HK-2 (cell line): ENCODE measurements around the gene BRSK2.

Experiments used
- DNase-seq: peaks from one replicate; pipeline ENCODE4 v3.0.0-alpha.2; 2018; ENCODE audit not compliant: unreplicated experiment

Gene BRSK2

DNA sequence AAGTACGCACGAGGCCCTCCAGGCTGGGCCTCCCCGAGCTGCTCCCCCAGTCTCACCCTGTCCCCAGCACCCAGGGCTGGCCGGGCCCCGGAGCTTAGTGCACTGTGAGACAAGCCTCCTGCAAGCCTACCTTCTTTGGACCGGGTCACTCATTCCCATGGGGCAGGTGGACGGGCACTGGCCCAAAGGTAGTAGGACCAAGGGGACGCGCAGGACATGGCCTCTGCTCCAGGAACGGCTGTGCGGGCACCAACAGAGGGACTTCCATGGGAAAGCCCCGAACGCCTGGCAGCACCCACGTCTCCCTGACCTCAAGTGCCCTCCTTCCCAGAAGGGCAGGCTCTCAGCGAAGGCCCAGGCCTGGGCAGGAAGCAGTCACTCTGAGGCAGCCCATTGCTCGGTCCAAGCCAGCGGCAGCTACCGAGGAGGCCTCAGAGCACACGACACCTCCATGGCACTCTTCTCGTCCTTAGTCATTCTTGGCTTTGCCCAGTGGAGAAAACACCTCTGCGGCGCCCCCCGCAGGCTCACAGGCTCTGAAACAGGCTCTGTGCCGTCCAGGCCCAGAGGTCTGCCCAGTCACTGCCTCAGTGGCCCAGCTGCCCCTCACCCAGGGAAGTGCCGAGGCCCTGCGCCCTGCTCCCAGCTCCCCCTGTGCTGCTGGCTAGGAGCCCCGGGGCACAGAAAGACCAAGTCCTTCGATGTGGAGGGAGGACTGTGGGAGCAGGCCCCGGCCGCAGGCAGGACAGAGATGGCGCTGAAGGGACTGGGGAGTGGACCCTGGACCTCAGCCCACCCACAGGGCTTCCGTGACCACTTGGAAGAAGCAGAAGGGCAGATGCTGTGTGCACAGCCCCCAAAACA lies 93.1 kb downstream of the BRSK2 start:
- DNase-seq = no peak

DNA sequence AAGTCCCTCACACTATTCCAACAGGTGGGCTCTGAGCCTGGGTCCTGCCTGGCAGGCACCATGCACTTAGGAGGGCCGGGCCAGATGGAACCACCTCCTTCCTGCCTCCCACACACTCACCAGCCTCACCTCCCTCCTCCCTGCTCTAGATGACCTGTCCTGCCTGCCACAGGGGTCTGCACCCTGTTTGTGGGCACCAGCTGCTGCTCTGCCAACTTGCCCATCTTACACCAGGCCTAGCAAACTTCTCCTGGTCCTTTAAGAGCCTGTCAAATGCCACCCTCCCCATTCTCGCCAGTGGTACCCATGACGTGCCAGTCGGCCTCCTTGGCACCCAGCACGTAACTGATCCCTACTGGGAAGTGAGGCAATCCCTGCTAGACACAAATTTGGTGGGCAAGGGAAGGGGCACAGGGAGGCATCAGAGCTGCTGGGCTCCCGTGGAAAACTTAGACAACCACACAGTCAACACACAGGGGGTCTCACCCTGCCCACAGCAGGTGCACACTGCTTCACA lies 93.8 kb downstream of the BRSK2 start:
- DNase-seq = no peak

GRCh38 chr11:1484061-1484671 lies 94.4 kb downstream of the BRSK2 start:
- DNase-seq = no peak

- no peak for DNase-seq
These were observed 95.2 kb downstream of the BRSK2 start for GRCh38 chr11:1484695-1485503.

DNA sequence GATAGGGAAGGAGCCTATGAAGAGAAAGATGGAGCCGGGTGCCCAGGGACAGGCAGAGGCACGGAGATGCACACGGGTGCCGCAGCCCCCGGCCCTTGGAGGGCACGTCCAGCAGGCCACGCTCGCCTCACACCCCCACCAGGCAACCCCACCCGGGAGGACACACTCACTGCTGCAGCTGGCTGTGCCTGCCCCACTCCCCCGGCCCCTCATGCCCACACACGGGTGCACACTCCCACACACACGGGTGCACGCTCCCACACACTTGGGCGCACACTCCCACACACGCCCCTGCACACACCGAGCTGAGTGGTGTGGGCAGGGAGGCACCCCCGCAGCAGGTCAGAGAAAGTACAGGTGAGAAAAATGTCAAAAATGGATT lies 95.8 kb downstream of the BRSK2 start:
- DNase-seq = no peak

DNA sequence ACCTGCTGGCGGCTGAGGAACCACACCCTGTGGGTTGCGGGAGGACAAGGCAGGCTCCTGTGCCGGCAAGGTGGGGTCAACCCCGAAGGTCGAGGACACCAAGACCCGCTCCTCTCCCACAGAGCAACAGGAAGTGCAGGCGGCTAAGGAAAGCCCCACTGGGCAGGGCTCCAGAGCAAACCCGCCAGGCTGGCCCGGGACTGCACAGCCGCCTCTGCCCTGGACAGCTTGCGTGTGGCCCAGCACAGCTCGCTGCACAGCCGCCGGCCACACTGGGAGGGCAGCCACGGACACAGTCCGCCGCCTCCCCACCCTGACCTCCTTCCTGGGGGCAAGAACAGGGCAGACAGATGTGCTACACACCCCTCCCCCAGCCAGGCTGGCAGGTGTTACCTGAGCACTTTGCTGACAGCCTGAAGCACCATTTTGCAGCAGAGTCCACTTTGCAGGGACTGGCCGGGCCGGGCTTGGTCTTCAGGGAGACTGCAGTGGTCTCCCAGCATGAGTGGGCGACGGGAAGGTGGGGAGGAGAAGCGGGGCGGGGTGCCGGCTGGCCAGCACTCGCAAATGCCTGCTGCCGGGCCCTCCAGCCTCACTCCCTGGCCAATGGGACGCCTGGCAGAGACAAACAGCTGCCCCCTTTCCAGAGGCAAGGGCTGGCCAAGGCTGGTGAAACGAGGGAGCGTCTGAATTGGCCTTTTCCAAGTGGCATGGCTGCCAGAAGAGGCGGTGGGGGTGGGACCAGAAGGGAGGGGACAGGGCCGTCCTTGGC lies 96.5 kb downstream of the BRSK2 start, which contains the start of gene MOB2:
TSS of gene MOB2 (minus strand) at position 726 of the 772 bp plus-strand sequence. CDS start at position 503, 223 bp downstream.
- DNase-seq = peak; percentile 28

DNA sequence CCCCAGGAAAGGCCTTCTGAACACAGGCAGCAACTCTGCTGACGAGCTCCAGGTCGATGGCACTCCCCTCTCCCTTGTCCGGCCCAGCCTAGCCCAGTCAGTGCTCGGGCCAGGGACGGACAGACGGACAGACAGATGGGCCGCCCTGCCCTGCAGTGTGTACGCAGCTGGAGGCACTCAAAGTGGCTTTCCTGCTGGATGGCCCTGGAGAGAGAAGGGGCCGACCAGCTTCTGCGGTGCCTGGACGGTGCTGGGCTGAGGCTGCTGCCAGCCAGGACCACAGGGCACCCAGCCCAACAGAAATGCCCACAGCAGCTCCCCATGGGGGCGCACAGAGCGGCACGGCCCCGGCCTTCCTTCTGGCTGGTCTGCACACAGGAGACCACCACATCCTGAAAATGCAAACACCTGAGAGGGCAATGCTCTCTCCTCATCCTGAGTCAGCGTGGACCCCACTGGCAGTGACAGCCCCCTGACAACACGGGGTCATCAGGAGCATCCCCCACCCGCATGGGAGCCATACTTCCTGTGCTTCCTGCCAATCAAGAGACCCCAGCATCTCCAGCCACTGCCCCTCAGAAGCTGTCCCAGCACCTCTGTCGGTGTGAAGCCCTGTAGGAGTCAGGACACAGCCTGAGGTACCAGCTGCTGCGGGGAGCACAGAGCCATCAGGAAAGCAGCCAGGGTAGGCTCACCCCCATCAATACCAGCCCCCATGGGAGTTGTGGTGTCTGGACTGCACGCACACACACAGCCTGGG lies 97.5 kb downstream of the BRSK2 start:
- no peak for DNase-seq

GRCh38 chr11:1487851-1488574 lies 98.3 kb downstream of the BRSK2 start:
- no peak for DNase-seq

- DNase-seq = no peak
These were observed 98.9 kb downstream of the BRSK2 start for GRCh38 chr11:1488575-1489180.

GRCh38 chr11:1490651-1491050 lies 100.9 kb downstream of the BRSK2 start:
- no peak for DNase-seq

GRCh38 chr11:1491379-1491778 lies 101.6 kb downstream of the BRSK2 start:
- DNase-seq = no peak

GRCh38 chr11:1493650-1494244 lies 104.0 kb downstream of the BRSK2 start:
- DNase-seq = no peak

- DNase-seq = no peak
These were observed 104.9 kb downstream of the BRSK2 start for GRCh38 chr11:1494650-1495049.

GRCh38 chr11:1496091-1496760 lies 106.5 kb downstream of the BRSK2 start:
- no peak for DNase-seq

GRCh38 chr11:1496761-1497095 lies 107.0 kb downstream of the BRSK2 start:
- DNase-seq = no peak

DNA sequence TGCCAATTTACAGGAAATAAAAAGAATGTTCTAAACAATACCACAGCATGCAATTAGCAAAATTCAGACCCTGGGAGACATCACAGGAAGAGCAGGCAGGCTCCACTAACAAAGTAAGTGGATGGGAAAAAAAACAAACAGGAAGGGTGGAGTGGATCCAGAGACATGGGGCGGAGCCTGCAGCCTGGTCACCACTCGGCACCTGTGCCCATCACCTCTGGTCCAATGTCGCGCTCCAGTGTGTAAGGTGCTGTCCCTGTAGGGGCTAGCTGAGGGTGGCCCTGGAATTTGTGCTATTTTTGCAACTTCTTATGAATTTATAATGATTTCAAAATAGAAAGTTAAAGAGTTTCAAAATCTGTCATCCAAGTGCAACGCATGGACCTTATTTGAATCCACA lies 107.9 kb downstream of the BRSK2 start:
- DNase-seq = no peak

GRCh38 chr11:1498262-1498661 lies 108.5 kb downstream of the BRSK2 start:
- DNase-seq = no peak

DNA sequence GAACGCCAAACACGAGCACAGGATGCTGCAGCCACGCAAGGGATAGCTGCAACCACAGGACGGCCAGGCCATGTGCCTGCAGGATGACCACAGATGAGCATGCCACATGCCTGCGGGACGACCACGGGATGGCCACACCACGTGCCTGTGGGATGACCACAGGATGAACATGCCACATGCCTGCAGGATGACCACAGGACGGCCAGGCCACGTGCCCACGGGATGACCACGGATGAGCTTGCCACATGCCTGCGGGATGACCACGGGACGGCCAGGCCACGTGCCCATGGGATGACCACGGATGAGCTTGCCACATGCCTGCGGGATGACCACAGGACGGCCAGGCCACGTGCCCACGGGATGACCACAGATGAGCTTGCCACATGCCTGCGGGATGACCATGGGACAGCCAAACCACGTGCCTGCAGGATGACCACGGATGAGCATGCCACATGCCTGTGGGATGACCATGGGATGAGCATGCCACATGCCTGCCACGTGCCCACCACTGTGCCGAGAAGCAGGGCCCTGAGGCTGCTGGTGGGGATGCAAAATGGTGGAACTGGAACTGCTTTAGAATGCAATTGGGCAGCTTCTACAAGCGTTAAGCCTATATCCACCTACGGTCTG lies 109.6 kb downstream of the BRSK2 start:
- no peak for DNase-seq
